CD4-positive, alpha-beta T cell treated with Interleukin-17A for 1 hour (primary cell): ENCODE results near the gene C16orf90.

Source experiments
- DNase-seq: peaks from one replicate; pipeline ENCODE4 v3.0.0-alpha.2; 2020

The C16orf90 gene, protein sequence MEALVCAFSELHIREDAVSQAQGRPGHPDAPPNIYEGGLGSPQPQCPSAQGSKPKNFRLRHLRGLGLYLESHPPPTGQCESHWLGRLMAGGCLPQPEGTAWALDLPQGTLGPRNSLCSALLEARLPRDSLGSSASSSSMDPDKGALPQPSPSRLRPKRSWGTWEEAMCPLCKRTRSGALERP

GRCh38 chr16:3495176-3495575, at the start of gene C16orf90:
C16orf90 (minus strand) TSS chr16:3495489; CDS start chr16:3495421, 68 bp downstream.
- DNase-seq, result no peak

GRCh38 chr16:3542601-3543373, 47.5 kb upstream of the C16orf90 start:
- no peak for DNase-seq

DNA sequence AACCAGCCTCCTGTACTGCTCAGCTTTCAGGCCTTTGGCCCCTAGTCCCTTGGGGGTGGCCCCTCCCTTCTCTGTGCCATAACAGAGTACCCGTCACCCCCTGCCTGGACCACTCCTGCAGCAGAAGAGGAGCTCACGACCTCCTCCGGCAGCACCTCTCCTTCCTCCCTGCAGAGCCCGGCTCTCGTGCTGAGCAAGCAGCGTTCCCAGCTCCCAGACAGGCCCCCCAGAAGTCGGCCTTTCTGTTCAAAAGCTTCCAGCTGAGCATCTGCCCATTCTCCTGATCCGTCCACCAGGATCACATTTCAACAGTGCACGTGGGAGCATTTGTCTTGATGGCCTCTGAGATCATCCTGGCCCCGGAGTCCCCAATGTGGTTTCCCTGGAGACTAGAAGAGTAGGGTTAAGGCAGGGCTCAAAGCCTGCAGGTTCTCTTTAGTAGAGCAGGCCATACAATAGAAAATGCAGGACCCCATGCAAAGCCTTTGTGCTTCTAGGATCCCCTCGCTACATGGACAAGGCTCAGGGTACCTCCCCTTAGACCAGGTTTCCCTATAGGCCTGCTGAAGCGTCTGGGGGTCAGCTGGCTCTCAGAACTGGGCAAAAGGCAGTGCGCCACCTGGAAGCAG, 46.4 kb upstream of the C16orf90 start:
- no peak for DNase-seq

- DNase-seq, result no peak
These were observed 42.9 kb upstream of the C16orf90 start for GRCh38 chr16:3538222-3538621.

DNA sequence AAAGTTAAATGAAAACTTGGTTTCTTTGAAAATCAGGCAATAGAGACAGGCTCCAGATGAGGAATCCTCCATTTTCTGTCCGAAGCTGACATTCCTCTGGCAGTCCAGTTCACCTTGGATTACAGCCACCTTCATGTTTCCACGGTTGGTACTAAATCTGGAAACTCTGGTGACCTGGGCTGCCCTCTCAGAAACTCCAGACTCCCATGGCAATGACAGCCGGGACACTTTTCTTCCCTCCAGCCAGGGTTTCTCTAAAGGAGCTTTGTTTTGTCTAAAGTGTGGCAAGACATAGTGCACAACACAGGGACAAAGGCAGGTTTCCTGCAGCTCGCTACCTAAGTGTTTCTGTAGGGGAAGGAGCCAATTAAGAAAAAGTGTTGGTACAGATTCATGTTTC, 41.6 kb upstream of the C16orf90 start:
- DNase-seq, result no peak

GRCh38 chr16:3536271-3536731, 41.0 kb upstream of the C16orf90 start:
- DNase-seq, result no peak

DNA sequence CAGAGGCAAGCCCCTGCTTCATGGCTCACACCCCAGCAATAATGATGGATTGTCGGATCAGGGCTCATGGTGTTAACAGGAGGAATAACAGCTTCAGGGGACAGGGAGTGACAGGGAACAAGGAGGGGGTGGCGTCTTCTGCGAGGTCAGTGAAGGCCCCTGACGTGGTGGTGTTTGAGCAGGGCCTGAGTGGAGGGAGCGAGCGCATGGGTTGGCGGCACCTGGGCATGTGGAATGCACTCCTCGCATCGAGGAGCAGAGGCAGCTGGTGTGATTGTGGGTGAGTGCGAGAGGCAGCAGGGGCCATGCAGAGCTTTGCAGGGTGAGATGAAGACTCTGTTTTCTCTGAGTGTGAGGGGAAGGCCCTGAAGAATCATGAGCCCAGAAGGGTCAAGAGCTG, 38.8 kb upstream of the C16orf90 start:
- no peak for DNase-seq

DNA sequence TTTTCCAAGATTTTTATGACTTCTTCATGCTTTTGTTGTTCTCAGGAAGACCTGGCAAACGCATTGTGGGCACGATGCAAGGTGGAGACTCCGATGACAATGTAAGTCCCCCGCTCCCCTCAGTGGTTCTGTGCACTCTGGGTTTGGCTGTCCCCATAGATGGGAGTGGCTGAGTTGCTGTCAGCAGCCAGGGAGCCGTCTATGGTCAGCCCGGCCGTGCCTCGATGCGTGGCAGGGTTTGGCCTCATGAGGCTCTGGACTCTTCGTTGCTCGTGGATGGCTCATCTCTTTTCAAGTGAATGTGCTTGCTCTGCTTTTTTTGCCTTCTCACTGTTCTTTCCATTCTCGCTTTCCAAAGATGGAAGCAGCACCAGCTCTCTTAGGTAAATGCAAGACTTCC, 37.5 kb upstream of the C16orf90 start:
- no peak for DNase-seq

DNA sequence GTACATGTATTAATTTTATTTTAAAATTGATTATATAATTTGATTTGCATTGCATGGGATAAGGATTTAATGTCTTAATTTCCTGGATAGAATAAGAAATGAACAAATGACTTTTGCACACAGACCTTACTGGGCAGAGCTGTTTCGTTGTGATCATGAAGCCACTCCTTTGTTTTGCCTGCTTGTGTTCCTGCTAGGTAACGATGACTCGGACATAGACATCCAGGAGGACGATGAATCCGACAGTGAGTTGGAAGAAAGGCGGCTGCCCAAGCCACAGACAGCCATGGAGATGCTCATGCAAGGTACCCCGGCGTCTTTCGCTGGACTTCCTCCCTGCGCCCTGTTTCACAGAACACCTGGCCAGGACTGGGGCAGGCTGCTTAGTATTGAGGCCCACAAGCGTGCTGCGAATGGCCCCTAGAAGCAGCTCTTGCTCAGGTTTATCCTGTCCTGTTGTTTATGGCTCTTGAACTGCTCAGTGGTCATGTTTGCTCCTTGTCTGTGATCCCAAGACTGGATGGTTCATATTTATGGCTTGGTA, 35.2 kb upstream of the C16orf90 start:
- DNase-seq, result no peak

- DNase-seq, result no peak
These were observed 33.9 kb upstream of the C16orf90 start for GRCh38 chr16:3529175-3529574.

DNA sequence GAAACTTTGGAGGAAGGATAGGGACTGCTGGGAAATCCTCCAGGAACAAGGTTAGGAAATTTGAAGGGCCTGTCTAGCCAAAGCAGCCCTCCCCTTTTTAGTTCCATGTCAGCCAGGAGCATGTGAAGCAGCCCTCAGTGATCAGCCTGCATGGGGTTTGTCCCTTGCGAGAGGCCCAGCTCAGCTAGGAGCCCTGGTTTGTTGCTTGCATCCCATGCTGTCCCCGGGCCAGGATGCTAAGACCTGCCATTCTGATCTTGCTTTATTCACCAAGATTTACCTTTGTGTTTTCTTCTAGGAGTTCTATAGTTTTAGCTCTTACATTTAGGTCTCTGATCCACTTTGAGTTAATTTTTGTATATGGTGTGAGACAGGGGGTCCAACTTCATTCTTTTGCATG, 33.1 kb upstream of the C16orf90 start:
- DNase-seq, result no peak

GRCh38 chr16:3527216-3527829, 32.0 kb upstream of the C16orf90 start:
- peak; percentile 61 for DNase-seq

DNA sequence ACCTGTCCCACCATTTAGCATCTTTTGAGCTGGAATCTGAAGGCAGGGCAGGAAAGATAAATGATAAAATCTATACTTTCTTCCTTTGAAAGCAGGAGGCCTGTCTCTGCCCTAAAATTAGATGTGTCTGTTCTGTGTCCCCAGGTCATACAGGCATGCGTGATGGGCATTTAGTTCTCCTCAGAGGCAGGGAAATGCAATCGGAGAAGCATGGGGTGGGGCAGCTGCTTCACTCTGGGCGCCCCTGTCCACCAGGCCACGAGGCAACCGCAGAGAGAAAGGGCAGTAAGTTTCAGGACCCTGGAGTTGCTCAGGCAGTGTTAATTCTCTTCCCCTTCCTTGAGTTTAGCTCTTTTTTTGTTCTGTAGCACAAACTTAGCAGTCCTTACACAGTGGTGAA, 30.7 kb upstream of the C16orf90 start:
- no peak for DNase-seq

- no peak for DNase-seq
These were observed 28.0 kb upstream of the C16orf90 start for GRCh38 chr16:3523281-3523680.

DNA sequence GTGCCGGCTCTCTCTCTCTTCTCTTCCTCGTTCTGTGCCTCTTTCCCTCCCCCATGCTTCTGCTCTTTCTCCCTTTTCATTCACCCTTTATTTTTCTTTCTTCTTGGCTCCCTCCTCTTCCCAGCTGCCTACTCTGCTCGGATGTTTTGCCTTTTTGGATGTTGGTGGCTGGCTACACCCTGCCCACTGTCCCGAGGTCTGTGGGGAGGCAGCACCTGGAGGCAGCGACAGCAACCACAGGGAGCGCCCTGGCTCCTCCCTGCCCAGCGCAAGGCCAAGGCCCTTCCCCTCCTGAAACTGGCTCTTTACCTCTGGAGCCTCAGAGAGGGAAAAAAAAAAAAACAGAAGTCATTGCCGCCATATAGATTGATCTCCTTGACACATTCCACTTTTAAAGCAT, 25.6 kb upstream of the C16orf90 start:
- DNase-seq, result no peak

GRCh38 chr16:3520413-3520812, 25.1 kb upstream of the C16orf90 start:
- no peak for DNase-seq

DNA sequence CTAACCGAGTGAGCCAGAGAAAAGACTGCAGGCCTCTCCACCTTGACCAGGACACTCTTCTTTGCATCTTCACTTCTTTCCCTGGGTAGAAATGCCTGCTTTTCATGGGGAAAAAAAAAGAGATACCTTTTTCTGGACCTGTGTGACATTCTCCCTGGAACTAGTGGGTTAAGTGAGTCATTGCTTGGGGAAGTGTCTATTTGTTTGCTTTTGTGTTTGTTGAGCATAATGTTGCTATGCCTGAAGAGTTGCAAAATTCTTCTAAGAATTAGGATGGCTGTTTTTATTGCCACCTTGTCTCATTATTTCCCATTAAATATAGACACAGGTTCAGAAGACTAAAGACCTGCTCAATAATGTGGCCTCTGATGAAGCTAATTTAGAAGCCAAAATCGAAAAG, 24.3 kb upstream of the C16orf90 start:
- DNase-seq, result no peak

DNA sequence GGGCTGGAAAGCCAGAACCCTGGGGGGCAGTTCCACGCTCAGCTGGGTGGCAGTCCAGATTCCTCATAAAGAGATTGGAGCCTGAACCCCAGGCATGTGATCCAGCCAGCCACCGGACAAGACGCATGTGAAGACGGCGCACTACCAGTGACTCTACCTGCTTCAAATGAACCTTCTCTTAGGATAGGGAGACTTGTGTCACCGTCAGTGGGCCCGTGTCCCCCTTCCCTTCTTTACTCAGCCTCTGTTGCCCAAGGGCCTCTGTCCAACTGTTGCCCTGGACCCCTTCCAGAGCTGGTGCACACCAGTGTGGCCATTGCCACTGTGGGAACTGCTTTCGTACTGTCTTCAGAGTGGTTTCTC, 23.7 kb upstream of the C16orf90 start:
- no peak for DNase-seq

- no peak for DNase-seq
These were observed 23.1 kb upstream of the C16orf90 start for GRCh38 chr16:3518292-3518985.

DNA sequence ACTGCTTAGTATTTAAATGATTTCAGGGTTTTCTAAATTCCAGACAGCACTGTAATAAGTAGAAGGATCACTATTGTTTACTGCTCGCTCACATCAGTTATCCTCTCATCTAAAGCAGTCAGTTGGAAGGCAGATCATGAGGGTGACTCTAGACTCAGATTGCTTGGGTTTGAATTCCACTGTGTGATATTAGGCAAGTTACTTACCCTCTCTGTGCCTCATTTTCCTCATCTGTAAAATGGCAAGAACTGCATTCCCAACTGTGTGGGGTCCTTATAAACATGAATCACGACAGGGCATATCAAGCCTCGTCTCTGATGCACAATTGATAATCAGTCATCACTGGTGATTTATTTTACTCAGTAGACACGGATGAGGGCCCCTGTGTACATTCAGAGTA, 20.6 kb upstream of the C16orf90 start:
- no peak for DNase-seq

- DNase-seq, result no peak
These were observed 19.3 kb upstream of the C16orf90 start for GRCh38 chr16:3514621-3515020.

GRCh38 chr16:3513892-3514583, 18.7 kb upstream of the C16orf90 start:
- no peak for DNase-seq
